Camera-type eye (tissue), 1 donor: ENCODE measurements around the gene CLDN34. TPM values are rescaled to one million over a fixed set of nuclear protein-coding genes. Genes with fewer than 3 reads are reported as not detected.

Experiments
- total RNA-seq: library from RNA; depleted of rRNA; stranded (reverse); fragments of >200 nt; gene quantifications from one replicate; pipeline ENCODE4 v1.2.3, GENCODE V29; 2014

The CLDN34 gene
- not detected for total RNA-seq

GRCh38 chrX:9966775-9967408 lies at the start of gene CLDN34:
TSS of gene CLDN34 (plus strand) at chrX:9967358. CDS start at chrX:9967358, 0 bp downstream.

Other genes starting within 250 kb of the CLDN34 start
- 11.9 TPM for gene GPR143, start 201.5 kb upstream of the CLDN34 start, total RNA-seq
- gene SHROOM2, start 180.9 kb upstream of the CLDN34 start, total RNA-seq = 23.6 TPM
- 53.7 TPM for gene CLCN4, start 189.6 kb downstream of the CLDN34 start, total RNA-seq